Heart left ventricle (tissue), 16 donors: ENCODE data around the gene RGS9. TPM values are rescaled to one million over a fixed set of nuclear protein-coding genes. Genes with fewer than 3 reads are reported as not detected.
A peak's percentile ranks its signal among the peaks of the same experiment; 100 is the strongest.

ENCODE experiments used
- ATAC-seq, 4 donors: fragments of 200-7000 bp; cut with Tn5 transposase; one replicate each; pipeline ENCODE4 v1.9.1; 2020 to 2022; ENCODE audit warnings: moderate library complexity in 4 of 4, mild to moderate bottlenecking in 3 of 4, moderate number of reproducible peaks in 1 of 4
- DNase-seq, 5 donors: peaks; one replicate each; pipeline ENCODE4 v3.0.0-alpha.2; 2020
- H3K27ac ChIP-seq, 12 donors: fragments of 200-600 bp; sonication (generic) in 4 of 12; one replicate each; pipeline versions ENCODE4 v1.5.0 to v1.8.0; 2016 to 2022; ENCODE audit warnings: mild to moderate bottlenecking in 2 of 12
- H3K27me3 ChIP-seq, 9 donors: fragments of 200-600 bp; sonication (generic) in 2 of 9; one replicate each; pipeline versions ENCODE4 v1.5.1 to v1.8.0; 2016 to 2022; ENCODE audit warnings: mild to moderate bottlenecking in 3 of 9
- H3K36me3 ChIP-seq, 9 donors: fragments of 200-600 bp; sonication (generic) in 2 of 9; one replicate each; pipeline versions ENCODE4 v1.5.0 to v1.8.0; 2018 to 2022; ENCODE audit warnings: mild to moderate bottlenecking in 2 of 9
- H3K4me1 ChIP-seq, 12 donors: fragments of 200-600 bp; sonication (generic) in 4 of 12; one replicate each; pipeline versions ENCODE4 v1.5.0 to v1.8.0; 2016 to 2022; ENCODE audit warnings: mild to moderate bottlenecking in 3 of 12
- H3K4me3 ChIP-seq, 12 donors: fragments of 200-600 bp; sonication (generic) in 4 of 12; one replicate each; pipeline versions ENCODE4 v1.5.0 to v1.8.0; 2017 to 2022; ENCODE audit warnings: mild to moderate bottlenecking in 9 of 12, moderate library complexity in 4 of 12
- H3K9me3 ChIP-seq, 12 donors: fragments of 200-600 bp; sonication (generic) in 4 of 12; one replicate each; pipeline versions ENCODE4 v1.5.0 to v1.8.0; 2016 to 2022; ENCODE audit warnings: mild to moderate bottlenecking in 1 of 12
- POLR2A ChIP-seq, 2 donors: fragments of 450-650 bp; IDR thresholded peaks; one replicate each; pipeline ENCODE4 v1.6.1; 2017; ENCODE audit warnings: antibody characterized with exemption in 2 of 2, mild to moderate bottlenecking in 2 of 2, moderate library complexity in 2 of 2
- WGBS, 4 donors: extraction: QIAGEN DNeasy Blood & Tissue Kit in 2 of 4; methylation state at CpG; one replicate each; pipeline versions ENCODE4 v1.1.5 to v1.1.7; 2013 to 2018; 5-methylcytosine and 5-hydroxymethylcytosine counted together
- intact Hi-C, 10 donors: fragments of 100-400 bp; cut with DNase I; formaldehyde crosslinking; loops; one replicate each; pipeline versions ENCODE4 v1.11.1 to v1.14.2; 2022
- polyA plus RNA-seq, 2 donors: library from polyadenylated mRNA; stranded (reverse); fragments of 200-250 nt; gene quantifications; one replicate each; pipeline ENCODE4 v1.2.3, GENCODE V29; 2013
- total RNA-seq, 9 donors: library from RNA; depleted of rRNA in 2 of 9; stranded (reverse); fragments of >200 nt in 2 of 9; fragmentation: NEBNext Ultra II Directional in 3 of 9; extraction: Animal tissue kit (Norgen Biotek cat#: 25700) in 3 of 9; gene quantifications; one replicate each; pipeline versions ENCODE4 v1.1.0 to v1.2.4, GENCODE V29; 2016 to 2023
- TF ChIP-seq, protein P1 (sequence below), 12 donors: fragments of 200-600 bp; sonication (generic) in 4 of 12; IDR thresholded peaks; one replicate each; pipeline versions ENCODE4 v1.5.0 to v1.8.0; 2018 to 2022; ENCODE audit warnings: antibody characterized with exemption in 12 of 12, mild to moderate bottlenecking in 5 of 12
- donor health status: ischemic (EF 13 %, LVEDD 7.1; RV severe dilation, severe dysfunction).
- donor health status: healthy with polysubstance abuse.
- donor health status: DM: no; HTN: yes; CAD: no.
- donor health status: DM: no; HTN: no; CAD: no.
- donor health status: ischemic (EF 25% LVEDD 6.9; RV normal size, moderate dysfunction).
- donor health status: ischemic (EF 25% LVEDD 5.7; RV mildly dilated, moderate dysfunction).
- donor health status: healthy.
- donor health status: DM: yes; HTN: yes; CAD: no.
- donor health status: ischemic (EF 35%, LVEDD 5.7; RV mildly dilated, moderate dysfunction).
- donor health status: nonischemic (EF 11% LVEDD 7.7; RV severe dilation, severe dysfunction).
- donor health status: DM: yes; HTN: yes; CAD: no.
- donor health status: PGD.
- donor health status: ischemic (EF 29% LVEDD 5.4; RV normal size, mild dysfunction).
- donor health status: nonischemic (EF 23%, LVEDD 6.1; RV moderate dilation, normal function).

RGS9 gene
- total and polyA plus RNA-seq, 11 donors, result 0.68 to 5.1 (median 1.4) TPM

DNA sequence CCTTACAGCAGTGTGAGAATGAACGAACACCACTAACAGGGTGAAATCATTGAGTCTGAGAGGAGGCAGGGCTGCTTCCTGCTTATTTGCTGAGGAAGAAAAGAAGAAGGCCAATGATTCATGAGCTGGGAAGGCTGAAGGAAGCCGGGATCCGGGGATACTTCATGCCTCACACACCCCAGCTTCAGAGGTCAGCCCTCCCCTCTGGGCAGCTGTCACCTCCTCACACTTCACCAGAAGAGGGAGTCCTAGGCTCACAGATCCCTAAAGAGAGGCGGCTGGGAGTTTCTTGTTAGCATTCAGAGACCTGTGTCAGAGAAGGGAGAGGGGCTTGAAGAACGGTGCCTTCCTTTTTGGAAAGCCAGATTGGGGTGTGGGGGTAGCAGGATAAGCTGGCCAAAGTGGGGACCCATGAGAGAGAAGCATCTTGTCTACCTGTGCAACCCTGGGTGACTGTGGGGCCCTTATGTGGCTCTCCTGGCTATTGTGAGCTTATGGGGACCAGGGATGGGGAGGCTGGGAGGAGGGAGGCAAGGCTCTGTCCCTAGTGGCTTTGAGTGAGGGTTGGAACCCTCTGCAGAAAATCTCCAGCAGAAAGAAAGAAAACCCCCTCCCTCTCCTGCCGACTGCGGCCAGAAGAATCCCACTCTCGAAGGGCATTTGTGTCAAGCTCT, 94.6 kb downstream of the RGS9 start:
- DNase-seq, result peak in 3 of 5 donors; percentile 19 to 37 (median 29)
- intact Hi-C loops, result loop anchor here in 9 of 10 donors (2.0 to 10.0 kb wide), 6 partner anchors 931 to 1443 kb away; no protein-coding TSS in a partner anchor
- peaks cover 0 to 14% (median 0%) of the 10 kb centered on the region in 12 donors for H3K4me1 ChIP-seq
- ATAC-seq, result peak; percentile 61 to 88 (median 80)
- no peak overlapping the region for H3K27ac ChIP-seq
- no peaks in the 10 kb centered on the region for H3K36me3 ChIP-seq
- peaks cover 0 to 15% (median 5%) of the 10 kb centered on the region in 12 donors for H3K9me3 ChIP-seq
- WGBS, 4 donors, result 42 to 51% (median 49%) methylated on average over 8 of the region's 8 CpGs
- TF ChIP-seq, protein P1, sequence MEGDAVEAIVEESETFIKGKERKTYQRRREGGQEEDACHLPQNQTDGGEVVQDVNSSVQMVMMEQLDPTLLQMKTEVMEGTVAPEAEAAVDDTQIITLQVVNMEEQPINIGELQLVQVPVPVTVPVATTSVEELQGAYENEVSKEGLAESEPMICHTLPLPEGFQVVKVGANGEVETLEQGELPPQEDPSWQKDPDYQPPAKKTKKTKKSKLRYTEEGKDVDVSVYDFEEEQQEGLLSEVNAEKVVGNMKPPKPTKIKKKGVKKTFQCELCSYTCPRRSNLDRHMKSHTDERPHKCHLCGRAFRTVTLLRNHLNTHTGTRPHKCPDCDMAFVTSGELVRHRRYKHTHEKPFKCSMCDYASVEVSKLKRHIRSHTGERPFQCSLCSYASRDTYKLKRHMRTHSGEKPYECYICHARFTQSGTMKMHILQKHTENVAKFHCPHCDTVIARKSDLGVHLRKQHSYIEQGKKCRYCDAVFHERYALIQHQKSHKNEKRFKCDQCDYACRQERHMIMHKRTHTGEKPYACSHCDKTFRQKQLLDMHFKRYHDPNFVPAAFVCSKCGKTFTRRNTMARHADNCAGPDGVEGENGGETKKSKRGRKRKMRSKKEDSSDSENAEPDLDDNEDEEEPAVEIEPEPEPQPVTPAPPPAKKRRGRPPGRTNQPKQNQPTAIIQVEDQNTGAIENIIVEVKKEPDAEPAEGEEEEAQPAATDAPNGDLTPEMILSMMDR (IDR thresholded peaks at IDR 0.05), result peak; percentile 27 to 69 (median 54)
- no peak for TF ChIP-seq POLR2A (IDR thresholded peaks at IDR 0.05)
- no peak overlapping the region for H3K4me3 ChIP-seq
- peaks cover 0 to 23% (median 0%) of the 10 kb centered on the region in 9 donors for H3K27me3 ChIP-seq

DNA sequence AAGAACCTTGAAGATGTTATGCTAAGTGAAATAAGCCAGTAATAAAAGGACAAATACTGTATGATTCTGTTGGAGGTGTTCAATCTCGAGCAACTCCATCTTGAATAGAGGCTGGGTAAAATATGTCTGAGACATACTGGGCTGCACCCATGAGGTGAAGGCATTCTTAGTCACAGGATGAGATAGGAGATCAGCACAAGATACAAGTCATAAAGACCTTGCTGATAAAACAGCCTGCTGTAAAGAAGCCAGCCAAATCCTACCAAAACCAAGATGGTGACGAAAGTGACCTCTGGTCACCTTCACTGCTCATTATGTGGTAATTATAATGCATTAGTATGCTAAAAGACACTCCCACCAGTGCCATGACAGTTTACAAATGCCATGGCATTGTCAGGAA, 98.1 kb downstream of the RGS9 start:
- no peak for DNase-seq
- peaks cover 0 to 13% (median 0%) of the 10 kb centered on the region in 9 donors for H3K27me3 ChIP-seq
- no peak overlapping the region for H3K27ac ChIP-seq
- no peak overlapping the region for H3K4me3 ChIP-seq
- intact Hi-C loops, result loop anchor here in 1 of 10 donors (10.0 kb wide), 1 partner anchor 1440 kb away; no protein-coding TSS in a partner anchor
- H3K9me3 ChIP-seq, result peaks cover 0 to 17% (median 5%) of the 10 kb centered on the region in 12 donors
- WGBS, 4 donors, result 81 to 88% (median 87%) methylated on average over 2 of the region's 2 CpGs
- no peak for ATAC-seq
- no peak for TF ChIP-seq POLR2A (IDR thresholded peaks at IDR 0.05)
- TF ChIP-seq, protein P1 (IDR thresholded peaks at IDR 0.05), result no peak
- H3K4me1 ChIP-seq, result no peaks in the 10 kb centered on the region
- no peaks in the 10 kb centered on the region for H3K36me3 ChIP-seq

DNA sequence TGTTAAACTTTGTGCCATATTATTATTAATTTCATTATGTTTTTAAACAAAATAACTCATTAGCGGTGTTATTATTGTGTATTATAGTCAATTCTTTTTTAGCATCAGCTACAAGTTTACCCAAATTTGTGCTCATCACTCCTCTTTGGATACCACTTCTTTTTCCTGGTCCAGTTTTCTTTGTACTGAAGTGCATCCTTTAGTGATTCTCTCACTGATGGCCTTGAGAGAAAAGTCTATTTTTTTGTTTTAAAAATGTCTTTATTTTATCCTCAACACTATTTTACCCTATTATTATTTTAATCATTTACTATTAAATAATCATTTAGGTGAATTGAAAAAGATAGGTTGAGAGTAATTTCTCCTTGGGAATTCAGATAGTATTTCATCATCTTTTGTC, 99.2 kb downstream of the RGS9 start:
- no peak for TF ChIP-seq POLR2A (IDR thresholded peaks at IDR 0.05)
- TF ChIP-seq, protein P1 (IDR thresholded peaks at IDR 0.05), result no peak

DNA sequence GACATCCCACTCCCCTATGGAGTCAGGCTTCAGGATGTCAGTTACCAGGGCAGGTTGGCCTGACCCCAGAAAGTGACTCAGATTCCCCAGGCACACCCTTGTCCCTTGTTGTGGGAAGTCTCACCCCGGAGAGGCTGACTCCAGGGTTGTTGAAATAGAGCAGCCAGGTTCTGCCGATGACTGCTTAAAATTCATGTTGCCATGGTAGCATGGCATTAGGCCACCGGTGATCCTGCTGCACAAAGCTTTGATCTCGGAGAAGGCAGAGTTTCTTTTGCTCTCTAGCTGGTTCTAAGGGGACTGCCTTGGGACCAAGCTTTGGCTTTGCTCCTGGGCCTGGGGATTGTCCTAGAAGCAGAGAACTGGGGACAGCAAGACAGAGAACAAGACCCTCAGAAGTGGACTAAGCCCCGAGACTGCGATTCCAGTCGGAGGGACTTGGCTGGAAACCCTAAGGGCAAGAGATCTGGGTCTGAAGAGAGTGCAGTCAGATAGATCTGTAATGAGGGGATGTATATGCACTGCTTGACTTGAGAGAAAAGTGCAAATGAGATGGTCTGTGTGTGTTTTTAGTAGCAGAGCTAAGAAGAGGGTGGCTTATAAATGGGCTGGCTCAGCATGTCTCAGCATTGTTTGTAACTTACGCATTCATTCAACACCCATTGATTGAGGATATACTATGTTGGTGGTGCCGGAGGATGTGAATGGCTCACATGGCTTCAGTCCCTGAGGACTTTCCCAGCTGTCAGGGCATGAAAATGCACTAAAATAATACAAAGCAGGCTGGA, 106.9 kb downstream of the RGS9 start:
- Histone ChIP-seq H3K4me1 (no peaks in the 10 kb centered on the region), H3K36me3 (no peaks in the 10 kb centered on the region), H3K27me3 (peaks cover 0 to 7% (median 0%) of the 10 kb centered on the region in 9 donors), H3K27ac (no peak overlapping the region), H3K9me3 (no peaks in the 10 kb centered on the region), H3K4me3 (no peak overlapping the region)
- DNase-seq (peak in 1 of 5 donors; percentile 38), ATAC-seq (peak in 2 of 4 donors; percentile 38 to 46)
- intact Hi-C loops, result no loop called here
- TF ChIP-seq, protein P1 (IDR thresholded peaks at IDR 0.05), result no peak
- no peak for TF ChIP-seq POLR2A (IDR thresholded peaks at IDR 0.05)
- WGBS, 4 donors, result 45 to 60% (median 51%) methylated on average over 8 to 9 of the region's 9 CpGs

More for the DNA sequence above, 99.2 kb downstream of the RGS9 start:
- Histone ChIP-seq H3K27ac (no peak overlapping the region), H3K4me3 (no peak overlapping the region), H3K4me1 (no peaks in the 10 kb centered on the region), H3K36me3 (no peaks in the 10 kb centered on the region), H3K9me3 (peaks cover 0 to 17% (median 5%) of the 10 kb centered on the region in 12 donors), H3K27me3 (peaks cover 0 to 13% (median 0%) of the 10 kb centered on the region in 9 donors)
- no peak for ATAC-seq
- 61 to 92% (median 77%) methylated on average over 1 of the region's 1 CpG for WGBS, 4 donors
- DNase-seq, result no peak
- intact Hi-C loops, result loop anchor here in 1 of 10 donors (10.0 kb wide), 1 partner anchor 1438 kb away; no protein-coding TSS in a partner anchor
